Activated T-cell treated with anti-CD3 and anti-CD28 coated beads, Interleukin-2, amount 50 U/mL, for 72 hours (primary cell): ENCODE data around the gene EYA4. TPM values are rescaled to one million over a fixed set of nuclear protein-coding genes. Genes with fewer than 3 reads are reported as not detected.

Experiments
- ATAC-seq, 2 donors: fragments of 150-1000 bp; cut with Tn5 transposase; replicated peaks in 1 of 2; 2 replicates each; pipeline ENCODE4 v1.10.0; 2021; ENCODE audit warnings: moderate library complexity in 2 of 2, mild to moderate bottlenecking in 1 of 2
- DNase-seq, 2 donors: peaks; one replicate each; pipeline ENCODE4 v3.0.0; 2021 to 2022; ENCODE audit warnings: mixed read lengths in 1 of 2
- H3K27ac Mint-ChIP-seq: one replicate; pipeline ENCODE4 v1.8.0; 2022; ENCODE audit warnings: mild to moderate bottlenecking, moderate library complexity, mixed read lengths
- H3K27me3 Mint-ChIP-seq: one replicate; pipeline ENCODE4 v1.8.0; 2022; ENCODE audit warnings: low read depth, mixed read lengths
- H3K36me3 Mint-ChIP-seq, 2 donors: one replicate each; pipeline ENCODE4 v1.8.0; 2022; ENCODE audit warnings: mixed read lengths in 2 of 2, mild to moderate bottlenecking in 1 of 2; ENCODE audit not compliant: insufficient read depth in 2 of 2
- H3K4me1 Mint-ChIP-seq: one replicate; pipeline ENCODE4 v1.8.0; 2022; ENCODE audit warnings: low read depth, mixed read lengths
- H3K4me3 Mint-ChIP-seq, 2 donors: one replicate each; pipeline ENCODE4 v1.8.0; 2022; ENCODE audit warnings: mild to moderate bottlenecking in 2 of 2, mixed read lengths in 2 of 2, moderate library complexity in 2 of 2
- H3K9me3 Mint-ChIP-seq, 2 donors: one replicate each; pipeline ENCODE4 v1.8.0; 2022; ENCODE audit warnings: mixed read lengths in 2 of 2
- total RNA-seq, 2 donors: library from RNA; stranded (reverse); gene quantifications; one replicate each; pipeline ENCODE4 v1.2.3, GENCODE V29; 2022

Gene EYA4
- total RNA-seq, 2 donors from 2014 or later, result not detected

DNA sequence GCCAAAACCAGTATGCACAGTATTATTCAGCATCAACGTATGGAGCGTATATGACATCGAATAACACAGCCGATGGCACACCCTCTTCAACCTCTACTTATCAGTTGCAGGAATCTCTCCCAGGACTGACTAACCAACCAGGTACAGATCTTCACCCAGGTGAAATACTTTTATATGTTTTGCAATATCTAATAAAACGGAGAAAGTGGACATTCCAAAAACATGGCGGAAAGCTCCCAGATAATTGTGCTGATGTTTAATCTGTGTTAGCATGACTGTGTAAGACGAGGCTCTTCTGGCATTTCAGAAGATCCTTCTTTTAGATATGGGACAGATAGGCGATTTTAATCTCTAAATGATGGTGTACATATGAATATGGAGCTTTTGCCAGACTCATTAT lies 227.4 kb downstream of the EYA4 start:
- ATAC-seq, result no peak
- no peak overlapping the region for H3K27ac Mint-ChIP-seq
- no peak for DNase-seq
- H3K4me3 Mint-ChIP-seq, result no peak overlapping the region
- no peaks in the 10 kb centered on the region for H3K27me3 Mint-ChIP-seq
- no peaks in the 10 kb centered on the region for H3K4me1 Mint-ChIP-seq
- H3K36me3 Mint-ChIP-seq, result no peaks in the 10 kb centered on the region
- peaks cover 0 to 1% of the 10 kb centered on the region in 2 donors for H3K9me3 Mint-ChIP-seq

- peaks cover 0 to 2% of the 10 kb centered on the region in 2 donors for H3K9me3 Mint-ChIP-seq
- H3K4me1 Mint-ChIP-seq, result no peaks in the 10 kb centered on the region
- no peak overlapping the region for H3K4me3 Mint-ChIP-seq
- H3K27ac Mint-ChIP-seq, result no peak overlapping the region
- no peaks in the 10 kb centered on the region for H3K36me3 Mint-ChIP-seq
- DNase-seq, result no peak
- ATAC-seq, result no peak
- H3K27me3 Mint-ChIP-seq, result no peaks in the 10 kb centered on the region
Observed at GRCh38 chr6:133474516-133474915, 233.4 kb downstream of the EYA4 start.

GRCh38 chr6:133478673-133479072 lies 237.5 kb downstream of the EYA4 start:
- peaks cover 0 to 2% of the 10 kb centered on the region in 2 donors for H3K9me3 Mint-ChIP-seq
- H3K4me1 Mint-ChIP-seq, result no peaks in the 10 kb centered on the region
- H3K36me3 Mint-ChIP-seq, result no peaks in the 10 kb centered on the region
- no peak overlapping the region for H3K4me3 Mint-ChIP-seq
- ATAC-seq, result no peak
- DNase-seq, result no peak
- no peak overlapping the region for H3K27ac Mint-ChIP-seq
- H3K27me3 Mint-ChIP-seq, result no peaks in the 10 kb centered on the region

DNA sequence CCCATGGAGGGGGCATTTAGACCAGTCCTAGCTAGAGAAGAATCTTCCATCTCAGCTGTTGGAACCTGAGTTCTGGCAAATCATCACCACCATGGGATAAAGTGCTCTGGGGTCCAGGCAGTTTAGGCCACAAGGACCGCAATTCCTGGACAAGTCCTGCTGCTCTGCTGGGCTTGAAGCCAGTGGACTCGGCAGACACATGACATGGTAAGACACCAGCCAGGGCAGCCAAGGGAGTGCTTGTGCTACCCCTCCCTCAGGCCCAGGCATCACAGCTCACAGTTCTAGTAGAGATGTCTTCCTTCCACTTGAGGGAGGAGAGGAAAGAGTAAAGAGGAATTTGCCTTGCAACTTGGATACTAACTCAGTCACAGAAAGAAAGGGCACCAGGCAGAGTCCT lies 246.0 kb downstream of the EYA4 start:
- Mint-ChIP-seq H3K9me3 (peaks cover 2 to 4% of the 10 kb centered on the region in 2 donors), H3K27me3 (no peaks in the 10 kb centered on the region), H3K36me3 (no peaks in the 10 kb centered on the region), H3K4me1 (no peaks in the 10 kb centered on the region), H3K4me3 (no peak overlapping the region), H3K27ac (no peak overlapping the region)
- no peak for ATAC-seq
- no peak for DNase-seq

- Mint-ChIP-seq H3K36me3 (no peaks in the 10 kb centered on the region), H3K4me3 (no peak overlapping the region), H3K27me3 (no peaks in the 10 kb centered on the region), H3K9me3 (peaks cover 0 to 2% of the 10 kb centered on the region in 2 donors), H3K27ac (no peak overlapping the region), H3K4me1 (no peaks in the 10 kb centered on the region)
- ATAC-seq (no peak), DNase-seq (no peak)
Observed at GRCh38 chr6:133495205-133495903, 254.2 kb downstream of the EYA4 start.

- Mint-ChIP-seq H3K27ac (no peak overlapping the region), H3K4me3 (no peak overlapping the region), H3K36me3 (no peaks in the 10 kb centered on the region), H3K27me3 (no peaks in the 10 kb centered on the region), H3K4me1 (no peaks in the 10 kb centered on the region), H3K9me3 (peaks cover 0 to 2% of the 10 kb centered on the region in 2 donors)
- ATAC-seq (no peak), DNase-seq (no peak)
Observed at GRCh38 chr6:133499662-133500061, 258.5 kb downstream of the EYA4 start.

GRCh38 chr6:133501675-133502270 lies 260.6 kb downstream of the EYA4 start:
- Mint-ChIP-seq H3K27me3 (no peaks in the 10 kb centered on the region), H3K4me3 (no peak overlapping the region), H3K27ac (no peak overlapping the region)

GRCh38 chr6:133502441-133503335 lies 261.5 kb downstream of the EYA4 start:
- no peaks in the 10 kb centered on the region for H3K36me3 Mint-ChIP-seq
- no peak for DNase-seq
- ATAC-seq, result no peak
- no peak overlapping the region for H3K4me3 Mint-ChIP-seq
- H3K27me3 Mint-ChIP-seq, result no peaks in the 10 kb centered on the region
- no peak overlapping the region for H3K27ac Mint-ChIP-seq
- H3K4me1 Mint-ChIP-seq, result no peaks in the 10 kb centered on the region
- H3K9me3 Mint-ChIP-seq, result peaks cover 0 to 2% of the 10 kb centered on the region in 2 donors

More at GRCh38 chr6:133501675-133502270, 260.6 kb downstream of the EYA4 start:
- Mint-ChIP-seq H3K4me1 (no peaks in the 10 kb centered on the region), H3K9me3 (peaks cover 0 to 2% of the 10 kb centered on the region in 2 donors), H3K36me3 (no peaks in the 10 kb centered on the region)
- DNase-seq (no peak), ATAC-seq (no peak)

- ATAC-seq (no peak), DNase-seq (no peak)
- Mint-ChIP-seq H3K27me3 (no peaks in the 10 kb centered on the region), H3K36me3 (no peaks in the 10 kb centered on the region), H3K4me1 (no peaks in the 10 kb centered on the region), H3K9me3 (peaks cover 0 to 2% of the 10 kb centered on the region in 2 donors), H3K27ac (no peak overlapping the region), H3K4me3 (no peak overlapping the region)
Observed at GRCh38 chr6:133503336-133503729, 262.2 kb downstream of the EYA4 start.

GRCh38 chr6:133504158-133504557 lies 263.0 kb downstream of the EYA4 start:
- Mint-ChIP-seq H3K9me3 (peaks cover 0 to 2% of the 10 kb centered on the region in 2 donors), H3K27ac (no peak overlapping the region), H3K36me3 (no peaks in the 10 kb centered on the region), H3K4me3 (no peak overlapping the region), H3K4me1 (no peaks in the 10 kb centered on the region), H3K27me3 (no peaks in the 10 kb centered on the region)
- no peak for ATAC-seq
- DNase-seq, result no peak

DNA sequence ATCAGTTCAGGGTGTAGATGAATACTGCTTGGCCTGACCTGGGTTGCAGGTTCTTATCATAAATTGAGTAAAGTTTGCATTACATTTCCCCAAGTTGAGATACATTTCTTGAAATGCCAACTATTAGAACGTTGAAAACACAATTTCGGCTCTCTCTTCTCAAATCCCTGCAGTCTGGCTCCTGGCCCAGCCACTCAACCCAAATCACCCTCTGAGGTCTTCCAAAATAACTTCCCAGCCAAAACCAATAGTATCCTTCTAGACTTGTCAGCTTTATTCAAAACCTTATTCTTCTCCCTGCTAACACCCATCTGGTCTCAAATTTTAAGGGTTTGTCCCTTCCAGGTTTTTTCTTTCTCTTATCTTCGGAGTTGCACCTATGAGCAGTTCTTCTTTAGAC lies 263.6 kb downstream of the EYA4 start:
- no peaks in the 10 kb centered on the region for H3K4me1 Mint-ChIP-seq
- H3K27ac Mint-ChIP-seq, result no peak overlapping the region
- H3K4me3 Mint-ChIP-seq, result no peak overlapping the region
- no peak for ATAC-seq
- no peaks in the 10 kb centered on the region for H3K36me3 Mint-ChIP-seq
- H3K27me3 Mint-ChIP-seq, result no peaks in the 10 kb centered on the region
- no peak for DNase-seq
- H3K9me3 Mint-ChIP-seq, result peaks cover 0 to 2% of the 10 kb centered on the region in 2 donors

- no peaks in the 10 kb centered on the region for H3K36me3 Mint-ChIP-seq
- no peaks in the 10 kb centered on the region for H3K4me1 Mint-ChIP-seq
- H3K9me3 Mint-ChIP-seq, result peaks cover 0 to 2% of the 10 kb centered on the region in 2 donors
- H3K27ac Mint-ChIP-seq, result no peak overlapping the region
- no peak overlapping the region for H3K4me3 Mint-ChIP-seq
- no peak for ATAC-seq
- H3K27me3 Mint-ChIP-seq, result no peaks in the 10 kb centered on the region
- DNase-seq, result no peak
Observed at GRCh38 chr6:133505681-133506080, 264.5 kb downstream of the EYA4 start.

GRCh38 chr6:133512410-133513016 lies 271.4 kb downstream of the EYA4 start:
- ATAC-seq (no peak), DNase-seq (peak; percentile 23 to 27)
- no peaks in the 10 kb centered on the region for H3K27me3 Mint-ChIP-seq
- H3K4me1 Mint-ChIP-seq, result no peaks in the 10 kb centered on the region
- no peak overlapping the region for H3K4me3 Mint-ChIP-seq
- no peak overlapping the region for H3K27ac Mint-ChIP-seq
- H3K9me3 Mint-ChIP-seq, result no peaks in the 10 kb centered on the region
- no peaks in the 10 kb centered on the region for H3K36me3 Mint-ChIP-seq
